HL-60 (cell line): Measurements from ENCODE around the gene IFNA17.

Experiments used
- DNase-seq, 2 experiments: peaks; one replicate each; pipeline ENCODE4 v3.0.0-alpha.2; 2010 to 2020; ENCODE audit warnings: low read depth in 1 of 2, low spot score in 1 of 2
- H3K27ac ChIP-seq: fragments of 250-450 bp; sonication (Bioruptor Pico); replicated peaks from 2 replicates; pipeline ENCODE4 v1.5.1; 2020; ENCODE audit warnings: mild to moderate bottlenecking, moderate library complexity
- H3K27me3 ChIP-seq: fragments of 250-450 bp; sonication (Bioruptor Pico); 2 replicates; pipeline ENCODE4 v1.5.1; 2021; ENCODE audit warnings: mild to moderate bottlenecking, moderate library complexity; ENCODE audit not compliant: insufficient read depth, poor library complexity, severe bottlenecking
- H3K4me3 ChIP-seq: replicated peaks from 2 replicates; pipeline ENCODE4 v1.5.1; 2011; ENCODE audit warnings: mild to moderate bottlenecking, control low read depth, low read length; ENCODE audit not compliant: insufficient read depth
- CTCF ChIP-seq: IDR thresholded peaks from one replicate; pipeline ENCODE4 v1.5.1; 2011; ENCODE audit warnings: low read length, control low read depth, inconsistent platforms; ENCODE audit not compliant: insufficient read depth
- GABPA ChIP-seq: IDR thresholded peaks from 2 replicates; pipeline ENCODE4 v1.6.1; 2012; ENCODE audit warnings: low read depth
- POLR2AphosphoS5 ChIP-seq: IDR thresholded peaks from 2 replicates; pipeline ENCODE4 v1.6.1; 2012; ENCODE audit warnings: low read depth
- SPI1 ChIP-seq: IDR thresholded peaks from 2 replicates; pipeline ENCODE4 v1.6.1; 2012; ENCODE audit warnings: low read depth, mild to moderate bottlenecking, borderline replicate concordance
- TF ChIP-seq, protein P1 (sequence below): IDR thresholded peaks from 2 replicates; pipeline ENCODE4 v1.6.1; 2012; ENCODE audit warnings: low read depth; ENCODE audit not compliant: insufficient replicate concordance

IFNA17 gene

DNA sequence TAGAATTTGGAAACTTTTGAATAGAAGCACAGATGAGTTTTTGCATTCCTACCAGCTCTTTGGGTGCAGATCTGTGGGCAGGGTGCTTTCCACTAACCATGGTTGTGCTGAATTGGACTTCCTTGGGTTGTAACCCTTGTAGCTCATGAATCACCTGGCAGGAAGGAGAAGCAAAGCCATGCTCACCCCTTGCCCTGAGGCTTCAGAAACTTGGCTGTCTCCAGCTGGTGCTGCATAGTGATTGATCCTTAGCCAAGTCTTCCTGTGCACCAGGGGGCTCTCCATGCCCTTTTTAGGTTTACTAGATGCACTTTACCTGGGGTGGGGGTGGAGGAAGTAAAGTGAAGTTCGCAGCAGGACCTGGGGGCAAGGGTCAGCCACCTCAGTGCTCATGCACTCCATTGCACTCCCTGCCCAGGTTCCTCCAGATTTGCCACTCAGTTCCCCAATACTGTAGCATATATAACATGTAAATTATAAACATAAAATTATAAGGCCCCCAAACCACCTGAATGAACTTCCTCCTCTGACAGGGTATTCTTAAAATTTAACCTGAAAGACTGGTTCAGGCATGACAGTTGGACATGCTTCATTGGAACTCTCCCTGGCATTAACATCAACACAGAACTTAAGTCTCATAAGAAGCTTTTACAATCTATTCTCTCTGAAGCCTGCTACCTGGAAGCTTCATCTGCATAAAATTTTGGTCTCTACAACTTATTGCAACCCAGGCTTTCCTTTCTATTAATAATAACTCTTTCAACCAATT, 37.6 kb upstream of the IFNA17 start:
- DNase-seq = no peak
- no peak overlapping the region for H3K4me3 ChIP-seq
- H3K27ac ChIP-seq = no peak overlapping the region
- TF ChIP-seq, protein P1, sequence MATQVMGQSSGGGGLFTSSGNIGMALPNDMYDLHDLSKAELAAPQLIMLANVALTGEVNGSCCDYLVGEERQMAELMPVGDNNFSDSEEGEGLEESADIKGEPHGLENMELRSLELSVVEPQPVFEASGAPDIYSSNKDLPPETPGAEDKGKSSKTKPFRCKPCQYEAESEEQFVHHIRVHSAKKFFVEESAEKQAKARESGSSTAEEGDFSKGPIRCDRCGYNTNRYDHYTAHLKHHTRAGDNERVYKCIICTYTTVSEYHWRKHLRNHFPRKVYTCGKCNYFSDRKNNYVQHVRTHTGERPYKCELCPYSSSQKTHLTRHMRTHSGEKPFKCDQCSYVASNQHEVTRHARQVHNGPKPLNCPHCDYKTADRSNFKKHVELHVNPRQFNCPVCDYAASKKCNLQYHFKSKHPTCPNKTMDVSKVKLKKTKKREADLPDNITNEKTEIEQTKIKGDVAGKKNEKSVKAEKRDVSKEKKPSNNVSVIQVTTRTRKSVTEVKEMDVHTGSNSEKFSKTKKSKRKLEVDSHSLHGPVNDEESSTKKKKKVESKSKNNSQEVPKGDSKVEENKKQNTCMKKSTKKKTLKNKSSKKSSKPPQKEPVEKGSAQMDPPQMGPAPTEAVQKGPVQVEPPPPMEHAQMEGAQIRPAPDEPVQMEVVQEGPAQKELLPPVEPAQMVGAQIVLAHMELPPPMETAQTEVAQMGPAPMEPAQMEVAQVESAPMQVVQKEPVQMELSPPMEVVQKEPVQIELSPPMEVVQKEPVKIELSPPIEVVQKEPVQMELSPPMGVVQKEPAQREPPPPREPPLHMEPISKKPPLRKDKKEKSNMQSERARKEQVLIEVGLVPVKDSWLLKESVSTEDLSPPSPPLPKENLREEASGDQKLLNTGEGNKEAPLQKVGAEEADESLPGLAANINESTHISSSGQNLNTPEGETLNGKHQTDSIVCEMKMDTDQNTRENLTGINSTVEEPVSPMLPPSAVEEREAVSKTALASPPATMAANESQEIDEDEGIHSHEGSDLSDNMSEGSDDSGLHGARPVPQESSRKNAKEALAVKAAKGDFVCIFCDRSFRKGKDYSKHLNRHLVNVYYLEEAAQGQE = no peak
- TF ChIP-seq SPI1 = no peak
- no peak for TF ChIP-seq GABPA
- no peak for TF ChIP-seq CTCF
- TF ChIP-seq POLR2AphosphoS5 = no peak
- no peaks in the 10 kb centered on the region for H3K27me3 ChIP-seq

GRCh38 chr9:21255538-21256212, 27.7 kb upstream of the IFNA17 start:
- TF ChIP-seq GABPA = no peak
- no peak for TF ChIP-seq CTCF
- TF ChIP-seq POLR2AphosphoS5 = no peak
- TF ChIP-seq SPI1 = no peak
- TF ChIP-seq, protein P1 = no peak
- Histone ChIP-seq H3K4me3 (no peak overlapping the region), H3K27ac (no peak overlapping the region), H3K27me3 (no peaks in the 10 kb centered on the region)
- DNase-seq = no peak

GRCh38 chr9:21252721-21253547, 24.9 kb upstream of the IFNA17 start:
- TF ChIP-seq POLR2AphosphoS5 = peak; percentile 72
- TF ChIP-seq, protein P1 = no peak
- no peak for TF ChIP-seq CTCF
- TF ChIP-seq SPI1 = peak; percentile 11; the same call in 1 of the 2 replicates
- TF ChIP-seq GABPA = no peak
- no peak overlapping the region for H3K27ac ChIP-seq
- H3K4me3 ChIP-seq = no peak overlapping the region
- H3K27me3 ChIP-seq = no peaks in the 10 kb centered on the region
- DNase-seq = peak; percentile 12 to 79
